Measurements from ENCODE around the gene COL27A1. TPM values are rescaled to one million over a fixed set of nuclear protein-coding genes. Genes with fewer than 3 reads are reported as not detected.

COL27A1 gene
- total RNA-seq, 1 donor from 2014 or later: 1.0 TPM

- DNase-seq (ENCODE audit: low read depth in 2 of 2): no peak
Observed at GRCh38 chr9:114270120-114270975, 115.0 kb downstream of the COL27A1 start.

- peak; percentile 32 to 79 for DNase-seq (ENCODE audit: low read depth in 2 of 2)
Observed at GRCh38 chr9:114271556-114272510, 116.5 kb downstream of the COL27A1 start.

GRCh38 chr9:114272739-114273431 is 117.5 kb downstream of the COL27A1 start:
- no peak for DNase-seq (ENCODE audit: low read depth in 2 of 2)

- DNase-seq (ENCODE audit: low read depth in 2 of 2): no peak
Observed at GRCh38 chr9:114273461-114273881, 118.1 kb downstream of the COL27A1 start.

GRCh38 chr9:114274217-114274616 is 118.9 kb downstream of the COL27A1 start:
- no peak for DNase-seq (ENCODE audit: low read depth in 2 of 2)

GRCh38 chr9:114275246-114276004 is 120.1 kb downstream of the COL27A1 start:
- DNase-seq (ENCODE audit: low read depth in 2 of 2): no peak

- DNase-seq (ENCODE audit: low read depth in 2 of 2): peak in 1 of 2 donors; percentile 84
Observed at GRCh38 chr9:114276908-114277821, 121.8 kb downstream of the COL27A1 start.

- no peak for DNase-seq (ENCODE audit: low read depth in 2 of 2)
Observed at GRCh38 chr9:114278356-114278755, 123.0 kb downstream of the COL27A1 start.

GRCh38 chr9:114278881-114279570 is 123.7 kb downstream of the COL27A1 start:
- DNase-seq (ENCODE audit: low read depth in 2 of 2): peak in 1 of 2 donors; percentile 36

GRCh38 chr9:114279693-114280092 is 124.4 kb downstream of the COL27A1 start:
- DNase-seq (ENCODE audit: low read depth in 2 of 2): no peak

- no peak for DNase-seq (ENCODE audit: low read depth in 2 of 2)
Observed at GRCh38 chr9:114280636-114281472, 125.5 kb downstream of the COL27A1 start.

GRCh38 chr9:114281473-114282103 is 126.3 kb downstream of the COL27A1 start:
- no peak for DNase-seq (ENCODE audit: low read depth in 2 of 2)

GRCh38 chr9:114282104-114282485 is 126.8 kb downstream of the COL27A1 start:
- DNase-seq (ENCODE audit: low read depth in 2 of 2): no peak

GRCh38 chr9:114282507-114282906 is 127.2 kb downstream of the COL27A1 start:
- DNase-seq (ENCODE audit: low read depth in 2 of 2): no peak

- DNase-seq (ENCODE audit: low read depth in 2 of 2): no peak
Observed at GRCh38 chr9:114282926-114283325, 127.6 kb downstream of the COL27A1 start.

GRCh38 chr9:114283551-114284111 is 128.3 kb downstream of the COL27A1 start:
- no peak for DNase-seq (ENCODE audit: low read depth in 2 of 2)

GRCh38 chr9:114284316-114285060 is 129.2 kb downstream of the COL27A1 start:
- no peak for DNase-seq (ENCODE audit: low read depth in 2 of 2)
